Activated T-helper 1 cell treated with anti-CD3 and anti-CD28 coated beads, Interleukin-12 subunit alpha, Interleukin-12 subunit beta, Interleukin-2, Interleukin-4 antibody, amounts not matched to agents 30 ng/mL and 10 ng/mL and 1 ng/mL, durations not matched to agents 14 hours and 24 hours and 36 hours (primary cell): Measurements from ENCODE around the gene SLC35B2. TPM values are rescaled to one million over a fixed set of nuclear protein-coding genes. Genes with fewer than 3 reads are reported as not detected.
A peak's percentile ranks its signal among the peaks of the same experiment; 100 is the strongest.

Experiments used
- DNase-seq: peaks from one replicate; pipeline ENCODE4 v3.0.0; 2021; ENCODE audit warnings: low spot score
- H3K27ac Mint-ChIP-seq: one replicate; pipeline ENCODE4 v1.8.0; 2021; ENCODE audit warnings: mild to moderate bottlenecking, mixed read lengths
- H3K27me3 Mint-ChIP-seq: one replicate; pipeline ENCODE4 v1.8.0; 2022; ENCODE audit warnings: mild to moderate bottlenecking, moderate library complexity, mixed read lengths; ENCODE audit not compliant: insufficient read depth
- H3K36me3 Mint-ChIP-seq: one replicate; pipeline ENCODE4 v1.8.0; 2021; ENCODE audit warnings: low read depth, mixed read lengths
- H3K4me1 Mint-ChIP-seq: one replicate; pipeline ENCODE4 v1.8.0; 2021; ENCODE audit warnings: low read depth, mixed read lengths
- H3K4me3 Mint-ChIP-seq: one replicate; pipeline ENCODE4 v1.8.0; 2021; ENCODE audit warnings: mild to moderate bottlenecking, moderate library complexity, mixed read lengths
- H3K9me3 Mint-ChIP-seq: one replicate; pipeline ENCODE4 v1.8.0; 2021; ENCODE audit warnings: mixed read lengths
- intact Hi-C: fragments of 100-400 bp; cut with micrococcal nuclease; formaldehyde crosslinking; loops from one replicate; pipeline ENCODE4 v1.15.1; 2024
- total RNA-seq: library from RNA; stranded (reverse); gene quantifications from 2 replicates; pipeline ENCODE4 v1.2.3, GENCODE V29; 2022

The SLC35B2 gene
- total RNA-seq, 1 donor from 2014 or later = 29.2 TPM

DNA sequence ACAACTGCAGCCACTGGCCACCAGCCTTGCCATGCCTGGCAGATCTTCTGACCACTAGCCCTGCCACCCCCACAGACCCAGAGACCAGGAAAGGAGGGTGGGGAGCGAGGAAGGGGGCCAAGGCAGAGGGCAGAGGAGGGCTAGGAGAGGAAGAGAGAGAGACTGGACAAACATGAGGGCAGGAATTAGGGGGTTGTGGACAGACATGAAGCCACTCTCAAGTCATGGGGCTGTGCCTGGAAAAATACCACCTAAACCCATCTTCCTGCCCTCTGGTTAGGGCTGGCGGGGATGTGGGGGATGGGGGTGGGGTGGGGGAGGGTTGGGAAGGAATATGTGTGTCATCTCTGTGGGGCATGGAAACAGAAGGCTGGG is 35.4 kb downstream of the SLC35B2 start:
- DNase-seq = no peak
- H3K4me1 Mint-ChIP-seq = peaks cover 43% of the 10 kb centered on the region
- intact Hi-C loops = loop anchor here (5.0 kb wide), 1 partner anchor 450 kb away; the partner anchor contains the start of gene VEGFA
- H3K27me3 Mint-ChIP-seq = peaks cover 8% of the 10 kb centered on the region
- peaks cover 2% of the 10 kb centered on the region for H3K36me3 Mint-ChIP-seq
- H3K27ac Mint-ChIP-seq = peak overlapping the region; percentile 52
- H3K4me3 Mint-ChIP-seq = peak overlapping the region; percentile 83
- no peaks in the 10 kb centered on the region for H3K9me3 Mint-ChIP-seq

DNA sequence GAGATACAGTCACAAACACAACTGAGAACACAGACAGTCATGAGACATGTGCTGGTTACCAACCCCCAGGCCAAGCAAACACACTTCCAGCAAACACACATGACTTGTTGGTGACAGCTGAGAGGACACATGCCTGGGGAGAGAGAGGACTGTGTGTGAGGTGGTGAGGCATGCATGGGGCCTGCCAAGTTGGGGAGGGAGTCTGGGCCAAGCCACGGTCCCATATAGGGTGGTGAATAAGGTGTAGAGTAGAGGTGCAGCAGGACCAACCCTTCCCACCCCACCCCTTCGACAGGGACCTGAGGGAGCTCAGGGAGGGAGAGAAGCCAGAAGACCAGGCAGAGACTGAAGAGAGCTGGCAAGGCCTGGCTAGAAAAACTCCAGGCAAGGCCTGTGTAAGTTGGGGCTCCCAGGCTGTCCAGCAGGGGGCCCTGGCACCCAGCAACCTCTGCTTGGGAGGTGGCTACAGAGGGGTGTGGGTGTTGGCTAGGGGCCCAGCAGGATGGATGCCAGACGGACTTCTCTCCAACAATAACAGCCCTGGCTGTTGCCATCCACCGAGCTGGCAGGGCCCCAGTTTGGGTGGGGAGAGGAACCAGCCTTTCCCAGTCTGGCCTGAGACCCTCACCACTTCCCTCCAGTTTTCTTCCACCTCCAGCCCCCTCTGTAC is 35.9 kb downstream of the SLC35B2 start:
- no peaks in the 10 kb centered on the region for H3K9me3 Mint-ChIP-seq

DNA sequence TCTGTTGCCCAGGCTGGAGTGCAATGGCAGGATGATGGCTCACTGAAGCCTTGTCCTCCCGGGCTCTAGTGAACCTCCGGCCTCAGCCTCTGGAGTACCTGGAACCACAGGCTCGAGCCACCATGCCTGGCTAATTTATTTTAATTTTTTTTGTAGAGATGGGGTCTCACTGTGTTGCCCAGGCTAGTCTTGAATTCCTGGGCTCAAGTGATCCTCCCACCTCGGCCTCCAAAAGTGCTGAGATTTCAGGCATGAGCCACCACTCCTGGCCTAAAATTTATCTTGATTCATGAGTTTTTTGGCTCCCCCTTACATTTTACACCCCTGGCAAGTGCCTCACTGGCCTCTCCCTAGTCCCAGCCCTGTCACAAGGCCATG is 36.4 kb downstream of the SLC35B2 start:
- no peak for DNase-seq
- Mint-ChIP-seq H3K36me3 (peaks cover 2% of the 10 kb centered on the region), H3K4me3 (no peak overlapping the region), H3K4me1 (peaks cover 43% of the 10 kb centered on the region), H3K27me3 (peaks cover 11% of the 10 kb centered on the region), H3K9me3 (no peaks in the 10 kb centered on the region), H3K27ac (peak overlapping the region; percentile 49)
- intact Hi-C loops = loop anchor here (5.0 kb wide), 1 partner anchor 449 kb away; the partner anchor contains the start of gene VEGFA

More for the DNA sequence above, 35.9 kb downstream of the SLC35B2 start:
- DNase-seq = peak; percentile 68
- Mint-ChIP-seq H3K36me3 (peaks cover 2% of the 10 kb centered on the region), H3K4me3 (no peak overlapping the region), H3K27ac (peak overlapping the region; percentile 52), H3K27me3 (peaks cover 11% of the 10 kb centered on the region), H3K4me1 (peaks cover 43% of the 10 kb centered on the region)
- intact Hi-C loops = loop anchor here (5.0 kb wide), 1 partner anchor 449 kb away; the partner anchor contains the start of gene VEGFA

DNA sequence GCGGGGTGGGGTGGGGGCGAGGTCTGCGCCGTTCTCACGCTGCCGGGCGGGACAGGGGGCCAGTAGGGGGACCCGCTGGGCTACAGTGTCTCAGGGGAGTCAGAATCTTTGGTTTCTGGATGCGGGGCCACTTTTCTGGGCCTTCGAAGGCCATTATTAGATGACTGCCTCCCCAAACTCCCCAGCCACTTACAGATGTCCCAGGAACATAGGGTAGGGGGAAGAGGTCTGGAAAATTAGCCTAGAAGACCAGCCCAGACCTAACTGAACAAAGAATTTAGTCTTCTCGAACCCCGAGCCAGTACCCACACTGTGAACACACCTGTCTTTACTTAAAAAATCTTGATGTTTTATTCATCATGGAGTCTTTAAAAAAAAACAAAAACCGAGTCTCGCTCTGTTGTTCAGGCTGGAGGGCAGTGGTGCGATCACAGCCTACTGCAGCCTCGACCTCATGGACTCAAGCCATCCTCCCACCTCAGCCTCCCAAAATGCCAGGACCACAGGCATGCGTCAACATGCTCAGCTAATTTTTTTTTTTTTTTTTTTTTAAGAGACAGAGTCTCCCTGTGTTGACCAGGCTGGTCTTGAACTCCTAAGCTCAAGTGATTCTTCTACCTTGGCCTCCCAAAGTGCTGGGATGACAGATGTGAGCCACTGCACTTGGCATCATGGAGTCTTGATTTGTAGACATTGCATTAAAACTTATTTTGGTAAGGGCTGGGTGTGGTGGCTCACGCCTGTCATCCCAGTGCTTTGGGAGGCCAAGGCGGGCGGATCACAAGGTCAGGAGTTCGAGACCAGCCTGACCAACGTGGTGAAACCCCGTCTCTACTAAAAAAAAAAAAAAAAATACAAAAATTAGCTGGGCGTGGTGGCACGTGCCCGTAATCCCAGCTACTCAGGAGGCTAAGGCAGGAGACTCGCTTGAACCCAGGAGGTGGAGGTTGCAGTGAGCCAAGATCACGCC is 37.2 kb downstream of the SLC35B2 start:
- H3K4me3 Mint-ChIP-seq = no peak overlapping the region

DNA sequence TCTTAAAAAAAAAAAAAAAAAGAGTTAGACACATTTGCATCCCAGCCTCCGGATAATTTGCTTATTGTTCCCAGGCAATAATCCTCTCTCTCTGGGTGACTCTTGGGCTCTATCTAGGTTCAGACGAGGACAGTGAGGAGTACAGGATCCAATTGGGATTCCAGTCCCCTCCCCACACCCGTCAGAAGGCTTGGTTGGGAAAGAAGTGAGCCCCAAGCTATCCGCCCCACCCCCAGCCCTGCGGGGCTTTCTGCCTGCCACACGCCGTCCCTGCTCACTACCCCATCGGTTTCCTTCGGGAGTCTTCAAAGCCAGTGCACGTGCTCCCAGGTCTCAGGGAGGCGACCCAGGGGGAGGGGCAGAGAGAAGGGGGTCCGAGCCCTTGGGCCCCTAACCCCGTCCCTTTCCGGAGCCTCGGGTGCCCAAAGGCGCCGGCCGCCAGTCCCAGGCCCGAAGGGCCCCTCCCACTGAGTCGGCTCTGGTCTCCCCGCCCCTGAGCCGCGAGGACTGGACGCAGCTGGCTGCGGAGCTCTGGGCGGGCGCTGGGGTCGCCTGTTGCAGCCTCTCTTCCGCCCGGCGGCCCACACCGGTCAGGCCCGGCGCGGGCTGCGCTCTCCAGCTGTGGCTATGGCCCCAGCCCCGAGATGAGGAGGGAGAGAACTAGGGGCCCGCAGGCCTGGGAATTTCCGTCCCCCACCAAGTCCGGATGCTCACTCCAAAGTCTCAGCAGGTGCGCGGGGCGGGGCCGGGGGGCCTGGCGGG is 38.1 kb downstream of the SLC35B2 start:
- no peak for DNase-seq
- peak overlapping the region; percentile 47 for H3K4me3 Mint-ChIP-seq
- no peaks in the 10 kb centered on the region for H3K36me3 Mint-ChIP-seq
- peaks cover 15% of the 10 kb centered on the region for H3K27me3 Mint-ChIP-seq
- peaks cover 33% of the 10 kb centered on the region for H3K4me1 Mint-ChIP-seq
- H3K27ac Mint-ChIP-seq = no peak overlapping the region
- intact Hi-C loops = no loop called here
- H3K9me3 Mint-ChIP-seq = no peaks in the 10 kb centered on the region

More for the DNA sequence above, 37.2 kb downstream of the SLC35B2 start:
- DNase-seq = no peak
- Mint-ChIP-seq H3K36me3 (no peaks in the 10 kb centered on the region), H3K4me1 (peaks cover 41% of the 10 kb centered on the region), H3K27me3 (peaks cover 11% of the 10 kb centered on the region), H3K9me3 (no peaks in the 10 kb centered on the region), H3K27ac (no peak overlapping the region)
- intact Hi-C loops = loop anchor here (5.0 kb wide), 1 partner anchor 448 kb away; the partner anchor contains the start of gene VEGFA

DNA sequence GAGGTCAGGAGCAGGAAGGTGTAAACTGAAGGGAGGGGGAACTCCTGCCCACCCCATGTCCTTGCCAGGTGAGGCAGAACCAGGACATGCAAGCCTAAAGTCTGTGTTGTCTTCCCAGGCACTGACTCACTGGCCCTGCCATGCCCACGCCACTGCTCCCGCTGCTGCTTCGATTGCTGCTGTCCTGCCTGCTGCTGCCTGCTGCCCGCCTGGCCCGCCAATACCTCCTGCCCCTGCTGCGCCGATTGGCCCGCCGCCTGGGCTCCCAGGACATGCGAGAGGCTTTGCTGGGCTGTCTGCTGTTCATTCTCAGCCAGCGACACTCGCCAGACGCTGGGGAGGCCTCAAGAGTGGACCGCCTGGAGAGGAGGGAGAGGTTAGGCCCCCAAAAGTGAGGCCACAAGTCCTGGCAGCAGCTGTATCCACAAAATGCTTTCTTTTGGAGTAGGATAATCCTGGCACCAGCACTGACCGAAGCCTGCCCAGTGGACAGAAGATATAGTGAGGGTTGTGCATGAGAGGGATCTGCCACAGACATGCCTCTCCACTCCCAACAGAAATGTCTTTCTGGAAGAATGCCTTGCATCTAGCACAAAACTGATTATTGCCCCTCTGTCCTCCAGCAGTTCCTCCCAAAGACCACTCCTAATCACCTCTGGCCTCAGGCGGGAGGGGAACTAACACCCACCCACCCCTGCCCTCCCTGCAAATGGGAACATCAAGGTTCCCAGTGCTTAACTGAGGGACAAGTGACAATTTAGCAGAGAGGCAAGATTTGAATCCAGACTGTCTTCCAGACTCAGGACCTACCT is 39.8 kb downstream of the SLC35B2 start:
- Mint-ChIP-seq H3K9me3 (no peaks in the 10 kb centered on the region), H3K4me3 (no peak overlapping the region), H3K36me3 (no peaks in the 10 kb centered on the region), H3K27ac (no peak overlapping the region), H3K4me1 (peaks cover 22% of the 10 kb centered on the region), H3K27me3 (peaks cover 20% of the 10 kb centered on the region)
- intact Hi-C loops = no loop called here
- no peak for DNase-seq

DNA sequence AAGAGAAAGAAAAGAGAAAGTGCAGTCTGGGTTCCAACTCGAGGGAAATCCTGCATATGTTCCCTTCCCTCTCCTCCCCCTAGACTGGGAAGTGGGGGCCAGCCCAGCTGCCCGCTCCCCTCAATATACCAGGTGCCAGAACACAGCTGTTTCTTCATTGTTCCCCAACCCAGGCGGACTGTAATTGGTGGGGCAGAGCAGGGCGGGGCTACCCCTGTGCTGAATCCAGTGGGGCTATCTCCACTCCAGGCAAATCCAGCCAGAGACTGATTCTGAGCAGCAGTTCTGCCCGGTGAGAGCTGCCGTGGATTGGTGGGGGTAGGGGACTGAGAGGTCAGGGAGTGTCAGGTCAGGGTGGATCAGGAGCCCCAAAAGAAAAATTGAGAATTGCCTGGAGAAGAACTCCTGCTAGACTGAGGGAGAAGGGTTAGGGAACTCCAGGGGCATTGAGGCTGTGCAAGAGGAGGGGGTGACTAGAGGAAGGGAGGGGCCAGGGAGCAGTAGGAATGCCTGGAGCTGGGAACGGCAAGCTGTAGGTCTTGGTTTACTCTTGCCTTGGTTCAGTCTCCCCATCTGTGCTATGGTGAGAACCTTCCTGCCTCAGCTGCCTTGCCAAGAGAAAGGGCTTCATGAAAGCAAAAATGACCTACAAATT is 40.5 kb downstream of the SLC35B2 start, which contains the start of gene MYMX:
Gene MYMX, plus strand, starts transcription at position 250 of the 655 bp plus-strand sequence. CDS start 546 bp downstream, outside the sequence.
- no peak for DNase-seq
- H3K36me3 Mint-ChIP-seq = no peaks in the 10 kb centered on the region
- H3K27me3 Mint-ChIP-seq = peaks cover 23% of the 10 kb centered on the region
- H3K27ac Mint-ChIP-seq = no peak within 1 kb of the TSS
- no peaks in the 10 kb centered on the region for H3K9me3 Mint-ChIP-seq
- H3K4me1 Mint-ChIP-seq = peaks cover 15% of the 10 kb centered on the region
- intact Hi-C loops = no loop called here
- no peak within 1 kb of the TSS for H3K4me3 Mint-ChIP-seq

DNA sequence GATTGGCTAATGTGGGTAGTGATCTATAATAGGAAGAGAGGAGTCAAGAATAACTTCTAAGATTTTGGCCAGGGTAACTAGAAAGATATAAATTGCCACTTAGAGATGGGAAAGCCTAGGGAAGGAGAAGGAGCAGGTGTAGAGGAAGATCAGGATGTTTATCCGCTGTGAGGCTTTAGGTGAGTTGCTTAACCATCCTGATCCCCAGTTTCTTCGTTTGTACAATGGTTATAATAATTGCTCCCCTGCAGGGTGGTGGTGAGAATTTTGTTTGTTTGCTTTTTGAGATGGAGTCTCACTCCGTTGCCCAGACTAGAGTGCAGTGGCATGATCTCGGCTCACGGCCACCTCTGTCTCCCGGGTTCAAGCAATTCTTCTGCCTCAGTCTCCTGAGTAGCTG is 43.0 kb downstream of the SLC35B2 start:
- intact Hi-C loops = no loop called here
- Mint-ChIP-seq H3K4me1 (peaks cover 7% of the 10 kb centered on the region), H3K4me3 (no peak overlapping the region)

DNA sequence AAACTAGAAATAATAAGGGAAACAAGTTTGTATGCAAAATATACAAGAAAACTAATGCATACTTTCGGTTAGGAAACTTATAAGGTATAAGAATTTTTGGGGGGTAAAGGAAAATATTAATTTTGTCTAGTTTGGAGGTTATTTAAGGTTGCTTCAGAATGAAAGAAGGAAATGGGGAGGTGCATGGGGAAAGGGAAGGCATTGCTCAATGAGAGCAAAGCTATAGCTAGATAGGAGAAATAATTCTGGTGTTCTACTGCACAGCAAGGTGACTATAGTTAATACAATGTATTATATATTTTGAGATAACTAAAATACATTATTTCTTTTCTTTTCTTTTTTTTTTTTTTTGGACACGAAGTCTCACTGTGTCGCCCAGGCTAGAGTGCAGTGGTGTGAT is 46.0 kb downstream of the SLC35B2 start:
- no peak for DNase-seq
- Mint-ChIP-seq H3K36me3 (no peaks in the 10 kb centered on the region), H3K27me3 (peaks cover 32% of the 10 kb centered on the region), H3K4me3 (no peak overlapping the region), H3K4me1 (no peaks in the 10 kb centered on the region), H3K27ac (no peak overlapping the region), H3K9me3 (no peaks in the 10 kb centered on the region)
- intact Hi-C loops = no loop called here

More for the DNA sequence above, 43.0 kb downstream of the SLC35B2 start:
- Mint-ChIP-seq H3K36me3 (no peaks in the 10 kb centered on the region), H3K9me3 (no peaks in the 10 kb centered on the region), H3K27ac (no peak overlapping the region), H3K27me3 (peaks cover 32% of the 10 kb centered on the region)
- no peak for DNase-seq

DNA sequence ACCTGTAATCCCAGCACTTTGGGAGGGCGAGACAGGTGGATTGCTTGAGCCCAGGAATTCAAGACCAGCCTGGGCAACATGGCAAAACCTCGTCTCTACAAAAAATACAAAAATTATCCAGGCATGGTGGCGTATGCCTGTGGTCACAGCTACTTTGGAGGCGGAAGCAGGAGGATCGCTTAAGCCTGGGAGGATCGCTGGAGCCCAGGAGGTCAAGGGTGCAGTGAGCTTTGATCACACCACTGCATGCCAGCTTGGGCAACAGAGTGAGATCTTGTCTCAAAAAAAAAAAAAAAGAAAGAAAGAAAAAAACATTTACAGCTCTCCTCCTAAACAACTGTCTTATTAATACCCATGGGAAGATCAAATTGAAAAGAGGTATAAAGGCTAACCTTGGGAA is 49.4 kb downstream of the SLC35B2 start:
- intact Hi-C loops = no loop called here
- no peaks in the 10 kb centered on the region for H3K4me1 Mint-ChIP-seq
- no peak for DNase-seq
- no peaks in the 10 kb centered on the region for H3K9me3 Mint-ChIP-seq
- H3K27me3 Mint-ChIP-seq = peaks cover 24% of the 10 kb centered on the region
- H3K36me3 Mint-ChIP-seq = no peaks in the 10 kb centered on the region
- H3K27ac Mint-ChIP-seq = no peak overlapping the region
- no peak overlapping the region for H3K4me3 Mint-ChIP-seq
